Hematopoietic multipotent progenitor cell treated with erythropoietin and hydrocortisone succinate and interleukin-3 and kit ligand, for 17 days (in vitro differentiated cells): ENCODE measurements around the gene LKAAEAR1.
"Not testable (repeated sequence)": the region's sequence is repeated elsewhere in the genome, so short reads cannot be mapped to it uniquely, and the experiment has no call there.

Experiments
- DNase-seq: peaks from one replicate; pipeline ENCODE4 v3.0.0-alpha.2; 2015; ENCODE audit warnings: low spot score

LKAAEAR1 gene

DNA sequence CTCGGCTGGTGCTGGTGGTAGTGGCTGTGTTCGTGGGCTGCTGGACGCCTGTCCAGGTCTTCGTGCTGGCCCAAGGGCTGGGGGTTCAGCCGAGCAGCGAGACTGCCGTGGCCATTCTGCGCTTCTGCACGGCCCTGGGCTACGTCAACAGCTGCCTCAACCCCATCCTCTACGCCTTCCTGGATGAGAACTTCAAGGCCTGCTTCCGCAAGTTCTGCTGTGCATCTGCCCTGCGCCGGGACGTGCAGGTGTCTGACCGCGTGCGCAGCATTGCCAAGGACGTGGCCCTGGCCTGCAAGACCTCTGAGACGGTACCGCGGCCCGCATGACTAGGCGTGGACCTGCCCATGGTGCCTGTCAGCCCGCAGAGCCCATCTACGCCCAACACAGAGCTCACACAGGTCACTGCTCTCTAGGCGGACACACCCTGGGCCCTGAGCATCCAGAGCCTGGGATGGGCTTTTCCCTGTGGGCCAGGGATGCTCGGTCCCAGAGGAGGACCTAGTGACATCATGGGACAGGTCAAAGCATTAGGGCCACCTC lies 14.3 kb upstream of the LKAAEAR1 start:
- no peak for DNase-seq

DNA sequence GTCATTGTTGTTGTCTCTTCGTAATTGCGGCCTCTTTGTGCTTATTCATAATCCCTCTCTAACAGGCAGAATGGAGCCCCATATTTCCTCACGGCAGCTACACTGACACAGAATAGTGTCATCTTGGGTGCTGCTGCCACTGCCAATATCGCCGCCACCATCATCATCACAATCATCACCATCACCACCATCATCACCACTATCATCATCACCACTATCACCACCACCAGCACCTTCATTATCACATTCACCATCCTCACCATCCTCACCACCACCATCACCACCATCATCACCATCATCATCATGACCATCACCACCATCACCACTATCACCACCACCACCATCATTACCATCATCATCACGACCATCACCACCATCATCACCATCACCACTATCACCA lies 12.3 kb upstream of the LKAAEAR1 start:
- no peak for DNase-seq

DNA sequence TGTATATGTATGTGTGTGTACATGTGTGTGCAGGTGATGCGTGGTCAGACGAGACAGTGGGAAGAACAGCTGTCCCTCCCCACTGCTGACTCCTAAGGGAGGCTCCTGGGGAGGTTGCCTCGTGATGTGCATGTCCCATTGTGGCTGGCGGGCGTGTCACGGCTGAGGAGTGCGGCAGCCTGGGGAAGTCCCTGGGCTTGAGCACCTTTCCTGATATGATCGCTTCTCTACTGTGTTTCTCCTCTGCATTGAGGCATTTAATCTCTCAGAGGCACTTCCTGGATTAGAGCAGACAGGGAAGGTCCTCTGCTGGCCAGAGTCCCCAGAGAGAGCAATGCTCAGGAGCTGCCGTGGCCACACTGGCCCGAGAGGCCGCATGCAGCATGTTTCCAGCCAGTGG lies 11.7 kb upstream of the LKAAEAR1 start:
- no peak for DNase-seq

DNA sequence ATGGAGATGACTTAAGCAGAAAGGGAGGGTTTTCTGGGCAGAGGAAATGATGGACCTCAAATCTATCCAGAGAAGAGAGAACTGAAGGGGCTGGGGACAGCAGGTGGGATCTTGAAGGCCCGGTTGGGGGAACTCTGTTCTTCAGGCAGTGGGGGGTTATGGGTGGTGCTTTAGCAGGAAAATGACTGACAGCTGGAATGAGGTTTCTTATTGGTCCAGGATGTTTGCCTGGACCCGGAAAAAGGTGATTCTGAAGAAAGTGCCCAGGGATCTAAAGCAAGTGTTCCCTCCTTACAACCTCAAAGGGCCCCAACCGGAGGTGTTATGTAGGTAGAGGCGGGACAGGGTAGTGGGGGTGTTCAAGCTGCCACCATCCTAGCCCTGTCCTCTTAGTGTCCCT lies 11.3 kb upstream of the LKAAEAR1 start:
- DNase-seq, result no peak

DNA sequence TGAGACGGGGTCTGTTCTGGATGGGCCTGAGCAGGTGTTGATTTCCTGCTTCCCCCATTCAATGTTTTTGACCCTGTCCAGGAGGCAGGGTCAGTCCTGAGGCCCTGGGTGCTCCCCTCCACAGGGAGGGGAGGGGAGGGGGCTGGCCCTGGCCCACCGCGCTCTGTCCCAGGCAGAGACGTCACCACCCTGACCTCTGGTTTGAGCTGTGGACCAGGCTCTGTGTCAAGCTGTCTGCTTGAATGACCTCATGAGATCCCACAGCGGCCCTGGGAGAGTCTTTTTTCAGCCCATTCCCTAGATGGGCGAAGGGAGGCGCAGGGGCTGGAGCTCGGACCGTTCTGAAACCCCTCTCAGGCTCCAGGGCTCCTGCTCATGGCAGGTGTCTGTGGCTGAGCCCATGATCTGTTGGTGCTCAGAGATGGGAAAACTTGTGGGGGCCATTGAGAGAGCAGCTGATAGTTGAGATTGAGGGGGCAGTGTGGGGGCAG lies 8.9 kb upstream of the LKAAEAR1 start:
- no peak for DNase-seq

DNA sequence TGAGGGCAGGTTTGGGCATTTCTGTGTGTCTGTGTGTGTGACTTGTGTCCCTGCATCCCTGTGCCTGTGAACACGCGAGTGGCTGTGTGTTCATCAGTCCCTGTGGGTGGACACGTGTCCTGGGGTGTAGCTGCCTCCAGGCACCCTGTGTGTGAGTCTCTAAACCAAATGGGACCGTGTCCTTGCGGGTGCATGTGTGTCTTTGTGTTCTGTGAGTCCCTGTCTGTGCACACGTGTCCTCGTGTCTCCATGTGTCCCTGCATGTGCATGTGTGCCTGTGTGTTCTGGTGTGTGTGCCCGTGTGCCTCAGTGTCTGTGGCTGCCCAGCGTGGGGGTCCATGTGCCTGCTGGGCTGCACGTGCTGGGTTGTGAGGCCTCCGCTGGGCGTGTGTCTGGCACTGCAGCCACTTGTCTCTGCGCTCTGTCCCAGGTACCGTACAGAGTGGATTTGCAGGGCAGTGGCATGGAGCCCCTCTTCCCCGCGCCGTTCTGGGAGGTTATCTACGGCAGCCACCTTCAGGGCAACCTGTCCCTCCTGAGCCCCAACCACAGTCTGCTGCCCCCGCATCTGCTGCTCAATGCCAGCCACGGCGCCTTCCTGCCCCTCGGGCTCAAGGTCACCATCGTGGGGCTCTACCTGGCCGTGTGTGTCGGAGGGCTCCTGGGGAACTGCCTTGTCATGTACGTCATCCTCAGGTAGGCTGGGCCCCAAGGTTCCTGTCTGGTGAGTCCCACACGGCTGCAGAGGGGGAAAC lies 8.2 kb upstream of the LKAAEAR1 start:
- DNase-seq, result no peak

DNA sequence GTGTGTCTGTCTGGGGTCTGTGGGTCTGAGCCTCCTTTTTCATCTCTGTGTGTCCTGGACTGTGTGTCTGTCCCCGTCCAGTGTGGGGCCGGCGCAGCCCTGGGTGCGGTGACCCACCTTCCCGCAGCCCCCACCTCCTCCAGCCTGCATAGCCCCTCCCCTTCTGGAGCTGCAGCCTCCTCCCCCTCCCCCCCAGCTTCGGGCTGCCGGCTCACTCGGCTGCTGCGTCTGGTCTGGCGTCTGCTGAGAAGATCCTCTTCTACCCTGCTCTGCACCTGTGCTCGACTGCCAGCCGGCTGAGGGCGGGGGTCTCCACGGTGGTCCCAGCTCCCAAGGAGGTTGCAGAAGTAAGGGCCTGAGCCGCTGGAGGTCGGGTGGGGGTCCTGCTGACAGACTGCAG lies 7.6 kb upstream of the LKAAEAR1 start:
- no peak for DNase-seq

DNA sequence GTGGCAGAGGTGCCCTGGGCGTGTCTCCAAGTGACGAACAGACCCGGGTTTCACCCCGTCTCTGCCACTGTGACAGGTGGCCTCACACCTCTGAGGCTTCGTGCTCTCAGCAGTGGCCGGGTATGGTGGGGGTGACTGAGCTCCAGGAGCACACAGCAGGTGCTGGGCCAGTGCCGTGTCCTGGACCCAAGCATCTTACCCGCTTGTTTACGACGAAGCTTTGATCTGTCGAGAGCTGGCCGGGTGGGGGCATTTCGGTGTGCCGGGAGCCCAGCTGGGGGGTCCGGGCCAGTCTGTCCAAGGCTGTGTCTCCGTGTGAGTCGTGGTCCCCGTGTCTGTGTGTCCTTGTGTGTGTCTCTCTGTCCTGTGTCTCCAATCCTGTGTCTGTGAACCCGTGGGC lies 7.1 kb upstream of the LKAAEAR1 start:
- DNase-seq, result no peak

DNA sequence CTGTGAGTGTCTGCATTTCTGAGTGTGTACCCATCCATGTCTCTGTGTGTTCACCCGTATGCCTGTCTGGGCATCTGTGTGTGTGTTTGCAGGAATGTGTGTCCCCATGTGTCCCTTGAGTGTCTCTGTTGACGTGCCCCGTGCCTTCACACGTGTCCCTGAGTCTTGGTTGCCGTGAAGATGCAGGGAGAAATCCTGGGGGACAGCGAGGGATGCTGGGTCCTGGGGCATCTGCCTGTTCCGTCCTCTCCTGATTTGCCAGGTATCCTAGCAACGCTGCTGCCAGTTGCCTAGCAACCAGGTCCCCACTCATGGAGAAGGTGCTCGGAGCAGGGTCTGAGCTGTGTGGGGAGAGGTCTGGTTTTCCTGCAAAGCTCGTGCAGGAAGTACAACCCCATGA lies 6.0 kb upstream of the LKAAEAR1 start:
- no peak for DNase-seq

DNA sequence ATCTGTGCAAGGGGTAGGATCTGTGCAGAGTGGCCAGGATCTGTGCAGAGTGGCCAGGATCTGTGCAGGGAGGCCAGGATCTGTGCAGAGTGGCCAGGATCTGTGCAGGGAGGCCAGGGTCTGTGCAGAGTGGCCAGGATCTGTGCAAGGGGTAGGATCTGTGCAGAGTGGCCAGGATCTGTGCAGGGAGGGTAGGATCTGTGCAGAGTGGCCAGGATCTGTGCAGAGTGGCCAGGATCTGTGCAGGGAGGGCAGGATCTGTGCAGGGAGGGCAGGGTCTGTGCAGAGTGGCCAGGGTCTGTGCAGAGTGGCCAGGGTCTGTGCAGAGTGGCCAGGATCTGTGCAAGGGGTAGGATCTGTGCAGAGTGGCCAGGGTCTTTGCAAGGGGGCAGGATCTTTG lies 4.4 kb upstream of the LKAAEAR1 start:
- DNase-seq, result not testable (repeated sequence)

DNA sequence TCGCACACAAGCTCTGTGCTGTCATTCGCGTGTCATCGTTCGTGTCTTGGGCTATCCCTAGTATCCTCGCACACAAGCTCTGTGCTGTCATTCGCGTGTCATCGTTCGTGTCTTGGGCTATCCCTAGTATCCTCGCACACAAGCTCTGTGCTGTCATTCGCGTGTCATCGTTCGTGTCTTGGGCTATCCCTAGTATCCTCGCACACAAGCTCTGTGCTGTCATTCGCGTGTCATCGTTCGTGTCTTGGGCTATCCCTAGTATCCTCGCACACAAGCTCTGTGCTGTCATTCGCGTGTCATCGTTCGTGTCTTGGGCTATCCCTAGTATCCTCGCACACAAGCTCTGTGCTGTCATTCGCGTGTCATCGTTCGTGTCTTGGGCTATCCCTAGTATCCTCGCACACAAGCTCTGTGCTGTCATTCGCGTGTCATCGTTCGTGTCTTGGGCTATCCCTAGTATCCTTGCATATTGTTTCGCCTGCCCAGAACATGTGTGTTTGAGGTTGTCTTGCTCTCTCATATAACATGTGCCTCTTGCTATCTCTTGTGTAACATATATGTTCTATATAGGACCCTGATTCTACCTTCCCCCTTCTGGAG lies 3.1 kb upstream of the LKAAEAR1 start:
- not testable (repeated sequence) for DNase-seq

DNA sequence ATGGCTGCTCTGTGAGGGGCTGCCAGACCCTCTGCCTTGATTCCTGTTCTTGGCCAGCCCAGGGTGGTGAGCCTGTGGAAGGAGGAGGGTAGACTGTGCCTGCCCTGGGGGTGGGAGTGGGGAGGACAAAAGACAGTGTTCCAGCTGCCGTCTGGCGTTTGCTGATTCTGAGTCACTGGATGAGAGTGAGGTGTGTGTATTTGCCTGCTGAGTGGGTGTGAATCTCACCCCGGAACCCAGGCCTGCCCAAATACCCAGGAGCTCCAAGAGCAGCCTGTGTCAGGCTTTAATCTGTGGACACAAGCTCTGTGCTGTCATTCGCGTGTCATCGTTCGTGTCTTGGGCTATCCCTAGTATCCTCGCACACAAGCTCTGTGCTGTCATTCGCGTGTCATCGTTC lies 2.6 kb upstream of the LKAAEAR1 start:
- no peak for DNase-seq

DNA sequence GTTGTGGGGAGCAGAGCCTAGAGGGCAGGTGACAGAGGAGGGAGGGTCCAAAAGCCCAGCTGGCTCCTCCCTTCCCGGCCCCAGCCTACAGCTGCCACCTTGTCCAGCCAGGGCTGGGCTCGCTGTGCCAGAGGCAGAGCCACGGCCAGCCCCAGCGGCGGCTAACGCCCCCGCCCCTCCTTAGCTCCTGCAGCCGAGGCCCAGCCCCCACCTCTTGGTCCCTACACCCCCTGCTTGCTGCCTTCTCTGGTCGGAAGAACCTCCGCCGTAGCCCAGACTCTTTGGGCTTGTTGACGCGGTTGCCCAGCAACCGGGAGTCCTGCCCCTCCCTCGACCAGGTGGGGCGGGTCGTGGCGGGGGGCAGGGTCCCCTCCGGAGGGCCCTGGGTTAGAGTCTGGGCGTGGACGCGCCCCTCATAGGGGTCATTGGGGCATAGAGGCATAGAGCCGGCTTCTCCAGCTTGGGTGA lies 521 bp upstream of the LKAAEAR1 start:
- no peak for DNase-seq

DNA sequence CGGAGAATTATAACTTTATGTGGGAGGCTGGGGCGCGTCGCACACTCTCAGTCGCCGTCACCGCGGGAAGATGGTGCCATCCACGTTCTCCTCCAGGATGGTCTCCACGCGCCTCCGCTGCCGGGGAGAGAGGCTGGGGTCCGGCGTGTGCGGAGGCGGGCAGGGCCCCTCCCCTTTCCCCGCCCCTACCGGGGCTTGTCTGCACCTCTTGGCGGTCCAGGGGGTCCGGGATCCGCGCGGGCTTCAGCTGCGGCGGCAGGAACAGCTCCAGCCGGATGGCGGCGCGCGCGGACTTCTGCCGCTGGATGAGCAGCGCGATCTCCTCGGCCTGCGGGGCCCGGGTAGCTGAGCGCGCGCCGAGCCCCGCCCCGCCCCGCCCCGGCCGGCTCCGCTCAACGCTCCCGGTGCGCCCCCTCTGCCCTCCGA lies 807 bp downstream of the LKAAEAR1 start:
- DNase-seq, result no peak

DNA sequence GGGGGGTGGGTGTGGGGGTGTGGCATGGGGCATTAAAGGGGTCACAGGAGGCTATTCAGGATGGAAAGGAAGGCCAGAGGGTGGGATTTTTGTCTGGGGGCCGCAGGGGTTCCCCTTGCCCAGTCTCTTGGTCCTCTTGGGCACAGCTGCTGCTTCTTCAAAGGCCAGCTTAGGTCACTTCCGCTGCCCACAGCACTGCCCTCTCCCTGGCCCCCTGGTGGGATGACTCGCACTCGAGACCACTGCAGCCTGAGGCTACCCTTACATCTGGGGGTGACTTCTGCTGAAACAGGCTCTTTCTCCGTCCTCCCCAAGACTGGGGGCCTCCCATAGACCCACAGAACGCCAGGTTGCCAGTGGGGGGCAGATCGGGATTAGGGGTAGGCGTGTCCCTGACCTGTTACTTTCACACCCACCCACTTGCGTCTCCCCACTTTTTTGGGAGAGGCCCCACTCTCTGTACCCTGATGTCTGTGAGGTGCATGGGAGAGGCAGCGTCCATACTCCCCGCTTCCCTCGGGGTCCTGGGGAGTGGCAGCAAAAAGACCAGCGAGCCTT lies 1.3 kb downstream of the LKAAEAR1 start:
- no peak for DNase-seq

DNA sequence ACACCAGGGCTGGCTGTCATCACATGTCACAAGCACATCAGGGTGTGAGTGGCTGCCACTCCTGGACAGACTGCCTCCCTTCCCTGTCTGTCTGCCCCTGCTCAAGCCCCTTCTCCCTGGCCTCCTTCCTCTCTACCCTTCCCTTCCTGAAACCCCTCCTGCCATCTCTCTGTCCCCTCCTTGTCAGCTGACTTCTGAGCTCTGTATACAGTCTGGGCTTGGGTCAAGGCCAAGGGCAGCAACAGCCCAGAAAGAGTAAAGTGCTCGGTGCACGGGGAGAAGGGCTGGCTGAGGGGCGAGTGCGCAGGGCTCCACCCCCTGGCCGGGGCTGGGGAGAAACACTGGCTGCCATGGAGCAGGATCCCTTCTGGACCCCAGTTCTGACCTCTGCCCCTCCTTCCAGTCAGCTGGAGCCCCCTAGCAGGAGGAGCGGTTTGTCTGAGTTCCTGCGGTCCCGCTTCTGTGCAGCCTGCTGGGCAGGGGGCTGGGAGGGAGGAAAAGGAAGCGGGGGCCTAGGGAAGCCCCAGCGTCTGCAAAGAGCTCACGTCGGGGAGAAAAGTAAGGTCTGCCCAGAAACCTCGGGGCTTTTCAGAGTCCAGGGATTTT lies 2.0 kb downstream of the LKAAEAR1 start:
- DNase-seq, result no peak

DNA sequence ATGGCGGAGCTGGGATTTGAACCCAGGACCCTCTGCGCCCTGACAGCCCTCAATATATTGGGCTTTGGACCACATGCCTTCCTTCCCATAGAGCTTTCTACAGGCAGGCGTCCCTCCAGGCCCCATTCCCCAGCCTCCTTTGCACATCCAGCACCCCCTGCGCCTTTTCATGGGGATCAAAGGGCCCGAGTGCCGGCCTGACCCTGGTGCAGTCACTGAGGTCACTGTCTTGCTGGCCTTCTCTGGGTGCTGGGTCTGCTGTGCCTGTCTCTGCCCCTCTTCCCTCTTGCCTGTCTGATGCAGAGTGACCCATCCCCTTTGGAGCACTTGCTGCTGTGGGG lies 2.6 kb downstream of the LKAAEAR1 start:
- no peak for DNase-seq

DNA sequence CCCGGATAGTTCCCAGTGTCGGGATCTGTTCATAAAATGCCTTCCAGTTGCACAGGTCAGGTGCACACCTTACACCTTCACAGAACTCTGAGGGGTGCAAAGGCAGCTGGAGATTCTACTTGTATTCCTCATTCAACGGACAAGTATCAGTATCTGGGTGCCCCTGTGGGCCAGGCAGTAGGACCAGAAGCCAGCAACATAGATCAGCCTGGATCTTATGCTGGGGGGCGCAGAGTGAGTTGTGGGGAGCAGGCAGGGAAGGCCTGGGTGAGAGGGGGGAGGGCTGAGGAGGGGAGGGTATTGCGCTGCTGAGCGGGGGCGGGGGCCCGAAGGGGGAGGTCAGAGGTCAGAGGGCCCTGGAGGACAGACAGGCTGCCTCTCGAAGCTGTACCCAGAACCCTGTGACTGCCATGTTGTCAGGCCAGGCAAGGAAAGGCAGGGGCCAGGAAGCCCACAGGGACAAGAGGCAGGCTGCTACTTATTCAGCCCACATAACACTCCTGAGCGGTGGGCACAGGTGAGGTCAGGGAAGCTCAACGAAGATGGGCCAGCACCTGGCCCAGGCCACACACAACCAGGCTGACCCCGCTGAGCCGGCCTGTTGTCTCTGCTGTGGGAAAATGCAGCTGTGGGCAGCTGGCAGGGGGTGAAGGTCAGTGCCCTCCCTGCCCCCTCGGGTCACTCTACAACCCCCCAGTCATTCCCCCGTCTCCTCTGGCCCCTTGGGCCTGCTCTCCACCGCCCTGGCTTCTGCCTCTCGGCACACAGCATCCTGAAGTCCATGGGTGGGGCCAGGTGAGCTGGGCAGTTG lies 3.2 kb downstream of the LKAAEAR1 start:
- DNase-seq, result no peak

DNA sequence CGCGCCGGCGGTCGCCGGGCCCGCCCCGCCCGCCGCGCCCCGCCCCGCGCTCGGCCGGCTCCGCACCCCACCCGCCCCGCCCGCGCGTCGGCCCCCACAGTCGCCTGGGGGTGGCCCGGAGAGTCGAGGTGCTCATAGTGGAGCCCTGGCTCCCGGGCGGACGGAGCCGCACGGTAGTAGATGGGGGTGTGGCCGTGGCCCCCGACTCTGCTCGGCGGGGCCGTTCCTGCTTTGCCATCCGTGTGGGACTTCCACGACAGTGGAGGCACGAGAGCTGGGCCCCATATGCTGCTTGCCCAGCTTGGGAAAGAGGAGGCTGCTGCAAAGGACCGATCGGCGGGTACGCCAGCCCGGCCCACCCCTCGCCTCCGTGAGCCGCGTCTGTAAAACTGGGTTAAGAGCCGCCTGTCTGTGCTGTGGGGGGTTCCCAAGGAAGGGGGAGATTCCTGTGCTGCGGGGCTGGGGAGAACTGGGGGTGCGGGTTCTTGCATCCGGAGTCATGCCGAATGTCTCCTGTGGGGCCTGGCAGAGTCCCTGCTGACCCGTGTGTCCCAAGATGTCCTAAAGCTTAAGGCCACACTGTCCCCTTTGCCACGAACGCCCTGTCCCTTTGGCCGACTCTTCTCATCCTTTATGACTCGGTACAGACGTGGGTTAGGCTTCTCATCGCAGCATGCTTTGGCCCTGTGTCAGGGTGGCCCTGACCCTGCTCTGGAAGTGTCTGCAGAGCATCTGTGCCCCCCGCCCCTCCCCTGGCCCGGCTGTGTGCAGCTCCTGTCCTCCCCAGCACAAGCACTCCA lies 4.0 kb downstream of the LKAAEAR1 start, which contains the start of gene OPRL1:
OPRL1 (plus strand) TSS at position 70 of the 800 bp plus-strand sequence. CDS start 12,639 bp downstream, outside the sequence.
- no peak for DNase-seq

DNA sequence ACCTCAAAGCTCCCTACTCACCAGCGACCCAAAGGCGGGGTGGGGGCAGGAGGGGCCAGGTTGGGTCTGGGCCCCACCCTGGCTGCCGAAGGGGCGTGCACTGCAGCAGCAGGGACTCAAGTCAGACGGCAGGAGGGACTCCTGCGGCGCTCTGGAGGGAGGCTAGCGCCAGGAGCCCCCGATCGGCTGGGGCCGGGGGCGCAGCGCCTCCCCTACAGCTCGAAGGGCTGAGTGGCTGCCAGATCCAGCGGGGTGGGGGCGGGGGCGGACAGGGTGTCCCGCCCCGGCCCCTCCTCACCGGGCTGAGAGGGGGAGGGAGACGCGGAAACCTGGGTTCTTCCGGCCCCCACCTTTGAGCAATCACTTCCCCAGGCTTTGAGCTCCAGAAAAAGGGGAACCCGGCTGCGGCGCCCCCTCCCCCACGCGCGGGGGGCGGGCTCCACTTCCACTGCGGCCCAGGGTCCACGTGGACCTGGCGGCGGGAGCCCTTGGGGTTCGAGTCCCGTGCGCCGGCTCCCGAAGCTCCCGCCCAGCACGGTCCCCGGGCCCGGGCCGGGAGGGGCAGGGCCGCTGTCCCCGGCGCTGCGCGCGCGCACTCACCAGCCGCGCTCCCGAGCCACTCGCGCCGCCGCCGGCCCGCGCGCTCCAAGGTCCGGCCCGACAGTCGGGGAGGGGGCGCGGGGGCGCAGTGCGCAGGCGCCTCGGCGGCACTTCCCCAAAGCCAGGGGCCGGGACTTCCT lies 4.8 kb downstream of the LKAAEAR1 start, which contains the start of gene RGS19:
RGS19 (minus strand) TSS at position 246 of the 740 bp plus-strand sequence. CDS start 2,632 bp downstream, outside the sequence.
- DNase-seq, result no peak
